ENCODE measurements around the gene TTC13.

GRCh38 chr1:230906226-230906625 is 72.4 kb downstream of the TTC13 start:
- TF ChIP-seq, protein P1, sequence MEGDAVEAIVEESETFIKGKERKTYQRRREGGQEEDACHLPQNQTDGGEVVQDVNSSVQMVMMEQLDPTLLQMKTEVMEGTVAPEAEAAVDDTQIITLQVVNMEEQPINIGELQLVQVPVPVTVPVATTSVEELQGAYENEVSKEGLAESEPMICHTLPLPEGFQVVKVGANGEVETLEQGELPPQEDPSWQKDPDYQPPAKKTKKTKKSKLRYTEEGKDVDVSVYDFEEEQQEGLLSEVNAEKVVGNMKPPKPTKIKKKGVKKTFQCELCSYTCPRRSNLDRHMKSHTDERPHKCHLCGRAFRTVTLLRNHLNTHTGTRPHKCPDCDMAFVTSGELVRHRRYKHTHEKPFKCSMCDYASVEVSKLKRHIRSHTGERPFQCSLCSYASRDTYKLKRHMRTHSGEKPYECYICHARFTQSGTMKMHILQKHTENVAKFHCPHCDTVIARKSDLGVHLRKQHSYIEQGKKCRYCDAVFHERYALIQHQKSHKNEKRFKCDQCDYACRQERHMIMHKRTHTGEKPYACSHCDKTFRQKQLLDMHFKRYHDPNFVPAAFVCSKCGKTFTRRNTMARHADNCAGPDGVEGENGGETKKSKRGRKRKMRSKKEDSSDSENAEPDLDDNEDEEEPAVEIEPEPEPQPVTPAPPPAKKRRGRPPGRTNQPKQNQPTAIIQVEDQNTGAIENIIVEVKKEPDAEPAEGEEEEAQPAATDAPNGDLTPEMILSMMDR (IDR thresholded peaks at IDR 0.05): no peak
- no peak for TF ChIP-seq POLR2A (IDR thresholded peaks at IDR 0.05)

Measured in breast epithelium (tissue), 3 donors.